HCT116 (cell line): ENCODE data around the gene GRM4.
A peak's percentile ranks its signal among the peaks of the same experiment; 100 is the strongest.

ENCODE experiments used
- EZH2 ChIP-seq: fragments of 200-600 bp; sonication (generic); IDR thresholded peaks from 2 replicates; pipeline ENCODE4 v1.6.1; 2017; ENCODE audit warnings: antibody characterized with exemption, mixed run types
- EZH2phosphoT487 ChIP-seq: fragments of 200-600 bp; IDR thresholded peaks from 2 replicates; pipeline ENCODE4 v1.6.1; 2018; ENCODE audit warnings: antibody characterized with exemption, borderline replicate concordance
- JUND ChIP-seq: IDR thresholded peaks from 2 replicates; pipeline ENCODE4 v1.6.1; 2012
- POLR2A ChIP-seq: IDR thresholded peaks from 2 replicates; pipeline ENCODE4 v1.7.0; 2011; ENCODE audit warnings: borderline replicate concordance; ENCODE audit not compliant: insufficient read depth, insufficient read length; ENCODE audit errors: extremely low read depth
- POLR2AphosphoS5 ChIP-seq: IDR thresholded peaks from 2 replicates; pipeline ENCODE4 v1.6.1; 2011; ENCODE audit warnings: mild to moderate bottlenecking, low read depth, low read length, moderate library complexity
- SIN3A ChIP-seq: IDR thresholded peaks from 2 replicates; pipeline ENCODE4 v1.6.1; 2012; ENCODE audit warnings: low read depth
- SP1 ChIP-seq: IDR thresholded peaks from 2 replicates; pipeline ENCODE4 v1.6.1; 2012; ENCODE audit warnings: low read depth
- TCF7L2 ChIP-seq: IDR thresholded peaks from 2 replicates; pipeline ENCODE4 v1.7.0; 2011; ENCODE audit warnings: borderline replicate concordance, inconsistent platforms; ENCODE audit not compliant: insufficient read depth, insufficient read length; ENCODE audit errors: extremely low read depth
- YY1 ChIP-seq: IDR thresholded peaks from 2 replicates; pipeline ENCODE4 v1.6.1; 2011; ENCODE audit warnings: low read length, low read depth, moderate library complexity, mild to moderate bottlenecking; ENCODE audit not compliant: insufficient replicate concordance; ENCODE audit errors: extremely low read depth
- ZFX ChIP-seq: fragments of 450-650 bp; IDR thresholded peaks from 2 replicates; pipeline ENCODE4 v1.6.1; 2017
- ZNF274 ChIP-seq: fragments of 200-500 bp; sonication (Bioruptor generic); IDR thresholded peaks from 2 replicates; pipeline ENCODE4 v1.6.1; 2014; ENCODE audit warnings: mild to moderate bottlenecking, low read depth, low read length, inconsistent platforms
- TF ChIP-seq, protein P1 (sequence below): IDR thresholded peaks from 2 replicates; pipeline ENCODE4 v1.6.1; 2012
- TF ChIP-seq, protein P2 (sequence below), 3 experiments: fragments of 200-600 bp in 1 of 3; sonication (generic) in 1 of 3; IDR thresholded peaks in 2 of 3; conservative IDR thresholded peaks in 1 of 3; 2 replicates each; pipeline ENCODE4 v1.5.1; 2012 to 2017; ENCODE audit warnings: low read depth in 2 of 3, low read length in 2 of 3, antibody characterized with exemption in 1 of 3, borderline replicate concordance in 1 of 3, control low read depth in 1 of 3, mild to moderate bottlenecking in 1 of 3, mixed read lengths in 1 of 3, mixed run types in 1 of 3, moderate library complexity in 1 of 3; ENCODE audit not compliant: insufficient read depth in 1 of 3
- TF ChIP-seq, protein P3 (sequence below): IDR thresholded peaks from 2 replicates; pipeline ENCODE4 v1.6.1; 2012; ENCODE audit warnings: low read depth

DNA sequence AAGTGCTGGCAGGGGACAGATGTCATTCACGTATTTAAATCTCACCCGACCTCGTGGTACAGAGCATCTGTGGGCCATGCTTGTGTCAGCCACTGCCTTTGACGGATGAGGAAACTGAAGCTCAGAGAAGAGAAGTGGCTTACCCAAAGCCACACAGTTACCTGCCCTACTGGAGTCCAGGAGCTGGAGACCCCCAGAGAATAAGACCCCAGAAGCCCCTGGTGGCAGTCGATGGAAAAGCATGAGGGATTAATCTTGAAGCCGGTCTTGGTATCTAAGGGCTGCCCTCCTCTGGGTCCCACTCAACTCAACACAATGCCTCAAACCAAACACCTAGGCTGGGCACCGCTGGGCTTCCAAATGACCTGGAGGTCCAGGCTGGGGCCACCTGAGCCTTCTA is 83.1 kb downstream of the GRM4 start:
- TF ChIP-seq, protein P1, sequence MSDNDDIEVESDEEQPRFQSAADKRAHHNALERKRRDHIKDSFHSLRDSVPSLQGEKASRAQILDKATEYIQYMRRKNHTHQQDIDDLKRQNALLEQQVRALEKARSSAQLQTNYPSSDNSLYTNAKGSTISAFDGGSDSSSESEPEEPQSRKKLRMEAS: no peak
- TF ChIP-seq, protein P2, sequence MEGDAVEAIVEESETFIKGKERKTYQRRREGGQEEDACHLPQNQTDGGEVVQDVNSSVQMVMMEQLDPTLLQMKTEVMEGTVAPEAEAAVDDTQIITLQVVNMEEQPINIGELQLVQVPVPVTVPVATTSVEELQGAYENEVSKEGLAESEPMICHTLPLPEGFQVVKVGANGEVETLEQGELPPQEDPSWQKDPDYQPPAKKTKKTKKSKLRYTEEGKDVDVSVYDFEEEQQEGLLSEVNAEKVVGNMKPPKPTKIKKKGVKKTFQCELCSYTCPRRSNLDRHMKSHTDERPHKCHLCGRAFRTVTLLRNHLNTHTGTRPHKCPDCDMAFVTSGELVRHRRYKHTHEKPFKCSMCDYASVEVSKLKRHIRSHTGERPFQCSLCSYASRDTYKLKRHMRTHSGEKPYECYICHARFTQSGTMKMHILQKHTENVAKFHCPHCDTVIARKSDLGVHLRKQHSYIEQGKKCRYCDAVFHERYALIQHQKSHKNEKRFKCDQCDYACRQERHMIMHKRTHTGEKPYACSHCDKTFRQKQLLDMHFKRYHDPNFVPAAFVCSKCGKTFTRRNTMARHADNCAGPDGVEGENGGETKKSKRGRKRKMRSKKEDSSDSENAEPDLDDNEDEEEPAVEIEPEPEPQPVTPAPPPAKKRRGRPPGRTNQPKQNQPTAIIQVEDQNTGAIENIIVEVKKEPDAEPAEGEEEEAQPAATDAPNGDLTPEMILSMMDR (IDR thresholded peaks at IDR 0.05 in 2 of 3, conservative IDR thresholded peaks at IDR 0.05 in 1 of 3; ENCODE audit: borderline replicate concordance in 1 of 3, insufficient read depth in 1 of 3, low read depth in 2 of 3, low read length in 2 of 3): peak in 2 of 3 experiments; percentile 36 to 40; a peak in 3 of 6 replicates
- TF ChIP-seq, protein P3, sequence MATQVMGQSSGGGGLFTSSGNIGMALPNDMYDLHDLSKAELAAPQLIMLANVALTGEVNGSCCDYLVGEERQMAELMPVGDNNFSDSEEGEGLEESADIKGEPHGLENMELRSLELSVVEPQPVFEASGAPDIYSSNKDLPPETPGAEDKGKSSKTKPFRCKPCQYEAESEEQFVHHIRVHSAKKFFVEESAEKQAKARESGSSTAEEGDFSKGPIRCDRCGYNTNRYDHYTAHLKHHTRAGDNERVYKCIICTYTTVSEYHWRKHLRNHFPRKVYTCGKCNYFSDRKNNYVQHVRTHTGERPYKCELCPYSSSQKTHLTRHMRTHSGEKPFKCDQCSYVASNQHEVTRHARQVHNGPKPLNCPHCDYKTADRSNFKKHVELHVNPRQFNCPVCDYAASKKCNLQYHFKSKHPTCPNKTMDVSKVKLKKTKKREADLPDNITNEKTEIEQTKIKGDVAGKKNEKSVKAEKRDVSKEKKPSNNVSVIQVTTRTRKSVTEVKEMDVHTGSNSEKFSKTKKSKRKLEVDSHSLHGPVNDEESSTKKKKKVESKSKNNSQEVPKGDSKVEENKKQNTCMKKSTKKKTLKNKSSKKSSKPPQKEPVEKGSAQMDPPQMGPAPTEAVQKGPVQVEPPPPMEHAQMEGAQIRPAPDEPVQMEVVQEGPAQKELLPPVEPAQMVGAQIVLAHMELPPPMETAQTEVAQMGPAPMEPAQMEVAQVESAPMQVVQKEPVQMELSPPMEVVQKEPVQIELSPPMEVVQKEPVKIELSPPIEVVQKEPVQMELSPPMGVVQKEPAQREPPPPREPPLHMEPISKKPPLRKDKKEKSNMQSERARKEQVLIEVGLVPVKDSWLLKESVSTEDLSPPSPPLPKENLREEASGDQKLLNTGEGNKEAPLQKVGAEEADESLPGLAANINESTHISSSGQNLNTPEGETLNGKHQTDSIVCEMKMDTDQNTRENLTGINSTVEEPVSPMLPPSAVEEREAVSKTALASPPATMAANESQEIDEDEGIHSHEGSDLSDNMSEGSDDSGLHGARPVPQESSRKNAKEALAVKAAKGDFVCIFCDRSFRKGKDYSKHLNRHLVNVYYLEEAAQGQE: no peak
- TF ChIP-seq YY1 (no peak), EZH2 (no peak), SP1 (no peak), TCF7L2 (no peak), POLR2AphosphoS5 (no peak), POLR2A (no peak), SIN3A (no peak), ZFX (no peak), JUND (no peak), ZNF274 (no peak), EZH2phosphoT487 (no peak)
